Motor neuron (in vitro differentiated cells): Measurements from ENCODE around the gene ORC1. TPM values are rescaled to one million over a fixed set of nuclear protein-coding genes. Genes with fewer than 3 reads are reported as not detected.

Source experiments
- ATAC-seq, 8 experiments: fragments of 200-7000 bp; cut with Tn5 transposase; replicated peaks in 6 of 8; 2 replicates each; pipeline ENCODE4 v1.8.0; 2021; ENCODE audit warnings: mild to moderate bottlenecking in 8 of 8, moderate library complexity in 8 of 8
- H3K27ac ChIP-seq, 2 donors: fragments of 250-450 bp; sonication (Bioruptor Pico); 2 replicates each; pipeline ENCODE4 v1.9.0; 2021; ENCODE audit warnings: antibody characterized with exemption in 2 of 2, mild to moderate bottlenecking in 2 of 2, moderate library complexity in 1 of 2
- H3K4me1 ChIP-seq, 2 donors: fragments of 250-450 bp; sonication (Bioruptor Pico); replicated peaks in 1 of 2; 2 replicates each; pipeline ENCODE4 v1.6.1; 2021; ENCODE audit warnings: antibody characterized with exemption in 2 of 2, mild to moderate bottlenecking in 2 of 2, moderate library complexity in 1 of 2
- H3K4me3 ChIP-seq, 5 donors: fragments of 250-450 bp; sonication (Bioruptor Pico); 2 replicates each; pipeline ENCODE4 v1.9.0; 2021; ENCODE audit warnings: antibody characterized with exemption in 5 of 5, mild to moderate bottlenecking in 5 of 5, moderate library complexity in 4 of 5
- WGBS, 10 experiments: fragments of 450-650 bp; shearing (Covaris generic); methylation state at CpG; one replicate each; pipeline ENCODE4 v1.0.0; 2022; 5-methylcytosine and 5-hydroxymethylcytosine counted together
- in situ Hi-C, 9 experiments: fragments of 400-800 bp; cut with MboI; loops; one replicate each; pipeline ENCODE4 v1.15.0; 2021; ENCODE audit warnings: low sequenced_read_pairs in 9 of 9, low pct_unique_long_range_greater_than_20kb in 2 of 9; ENCODE audit not compliant: unreplicated experiment in 9 of 9
- total RNA-seq, 8 experiments: library from RNA; unstranded; fragments of 300-600 nt; gene quantifications; 2 replicates each; pipeline versions ENCODE4 v1.2.3 to v1.2.4, GENCODE V29; 2022

ORC1 gene
- total RNA-seq, 8 experiments from 2014 or later, result 0.64 to 25.6 (median 1.6) TPM

GRCh38 chr1:52368383-52369172 lies 35.6 kb downstream of the ORC1 start:
- peak in 7 of 8 experiments; percentile 1 to 28 (median 15) for ATAC-seq

GRCh38 chr1:52367272-52367671 lies 37.0 kb downstream of the ORC1 start:
- H3K4me3 ChIP-seq, result no peak overlapping the region
- in situ Hi-C loops, result no loop called here
- H3K4me1 ChIP-seq, result peaks cover 13 to 16% of the 10 kb centered on the region in 2 donors
- no peak for ATAC-seq
- H3K27ac ChIP-seq, result no peak overlapping the region
- 40 to 100% (median 97%) methylated on average over 1 to 5 of the region's 5 CpGs; no CpG with 5 or more reads in 2 of the 10 experiments for WGBS, 10 experiments

More at GRCh38 chr1:52368383-52369172, 35.6 kb downstream of the ORC1 start:
- Histone ChIP-seq H3K4me1 (peaks cover 13 to 16% of the 10 kb centered on the region in 2 donors), H3K4me3 (peak overlapping the region; percentile 24 to 35 (median 33)), H3K27ac (peak overlapping the region; percentile 10 to 51)
- 0 to 40% (median 28%) methylated on average over 1 to 18 of the region's 51 CpGs for WGBS, 10 experiments
- in situ Hi-C loops, result no loop called here

GRCh38 chr1:52366517-52366827 lies 37.8 kb downstream of the ORC1 start:
- in situ Hi-C loops, result no loop called here
- no peak for ATAC-seq
- 0 to 60% (median 20%) methylated on average over 1 to 8 of the region's 8 CpGs; no CpG with 5 or more reads in 6 of the 10 experiments for WGBS, 10 experiments

GRCh38 chr1:52365746-52366516 lies 38.3 kb downstream of the ORC1 start, which contains the start of gene CC2D1B:
Gene CC2D1B (minus strand): TSS chr1:52366205. CDS start chr1:52364620, 1,585 bp downstream.
- Histone ChIP-seq H3K4me3 (peak within 1 kb of the TSS; percentile 75 to 98 (median 90)), H3K27ac (peak within 1 kb of the TSS; percentile 84 to 89), H3K4me1 (peaks cover 13 to 16% of the 10 kb centered on the region in 2 donors)
- 0 to 3% (median 1%) methylated on average over 4 to 12 of the region's 92 CpGs; no CpG with 5 or more reads in 6 of the 10 experiments for WGBS, 10 experiments
- peak; percentile 85 to 95 (median 92) for ATAC-seq
- in situ Hi-C loops, result no loop called here

More at GRCh38 chr1:52366517-52366827, 37.8 kb downstream of the ORC1 start:
- Histone ChIP-seq H3K27ac (peak overlapping the region; percentile 2 to 89), H3K4me3 (peak overlapping the region; percentile 75 to 98 (median 90)), H3K4me1 (peaks cover 13 to 16% of the 10 kb centered on the region in 2 donors)

GRCh38 chr1:52365071-52365745 lies 39.0 kb downstream of the ORC1 start:
- peak overlapping the region; percentile 84 to 89 for H3K27ac ChIP-seq
- WGBS, 10 experiments, result 0 to 83% (median 4%) methylated on average over 2 to 20 of the region's 22 CpGs; no CpG with 5 or more reads in 3 of the 10 experiments
- in situ Hi-C loops, result no loop called here

GRCh38 chr1:52364235-52364839 lies 39.9 kb downstream of the ORC1 start:
- 40 to 90% (median 84%) methylated on average over 1 to 5 of the region's 5 CpGs; no CpG with 5 or more reads in 4 of the 10 experiments for WGBS, 10 experiments
- in situ Hi-C loops, result no loop called here
- Histone ChIP-seq H3K27ac (peak overlapping the region; percentile 6 to 84), H3K4me1 (peaks cover 13 to 16% of the 10 kb centered on the region in 2 donors), H3K4me3 (peak overlapping the region in 3 of 5 donors; percentile 75 to 98 (median 93))
- ATAC-seq, result no peak

More at GRCh38 chr1:52365071-52365745, 39.0 kb downstream of the ORC1 start:
- ATAC-seq, result peak; percentile 6 to 35 (median 17)
- H3K4me1 ChIP-seq, result peaks cover 13 to 16% of the 10 kb centered on the region in 2 donors
- H3K4me3 ChIP-seq, result peak overlapping the region; percentile 75 to 98 (median 90)

- WGBS, 10 experiments, result 89 to 100% (median 96%) methylated on average over 3 to 5 of the region's 7 CpGs; no CpG with 5 or more reads in 5 of the 10 experiments
- no peak overlapping the region for H3K4me3 ChIP-seq
- ATAC-seq, result no peak
- no peak overlapping the region for H3K27ac ChIP-seq
- in situ Hi-C loops, result no loop called here
- peaks cover 6 to 9% of the 10 kb centered on the region in 2 donors for H3K4me1 ChIP-seq
Measured at GRCh38 chr1:52360595-52360968, 43.6 kb downstream of the ORC1 start.

- peaks cover 6% of the 10 kb centered on the region in 2 donors for H3K4me1 ChIP-seq
- WGBS, 10 experiments, result 88 to 100% (median 94%) methylated on average over 1 to 11 of the region's 24 CpGs; no CpG with 5 or more reads in 4 of the 10 experiments
- no peak overlapping the region for H3K27ac ChIP-seq
- in situ Hi-C loops, result no loop called here
- no peak for ATAC-seq
- no peak overlapping the region for H3K4me3 ChIP-seq
Measured at GRCh38 chr1:52359676-52360594, 44.3 kb downstream of the ORC1 start.

GRCh38 chr1:52358851-52359497 lies 45.2 kb downstream of the ORC1 start:
- Histone ChIP-seq H3K4me3 (no peak overlapping the region), H3K27ac (no peak overlapping the region), H3K4me1 (no peaks in the 10 kb centered on the region)
- ATAC-seq, result peak in 2 of 8 experiments; percentile 4 to 5
- in situ Hi-C loops, result no loop called here
- 92 to 100% (median 98%) methylated on average over 1 to 11 of the region's 18 CpGs; no CpG with 5 or more reads in 5 of the 10 experiments for WGBS, 10 experiments

GRCh38 chr1:52357397-52357796 lies 46.8 kb downstream of the ORC1 start:
- peak in 1 of 8 experiments; percentile 7 for ATAC-seq
- Histone ChIP-seq H3K27ac (no peak overlapping the region), H3K4me1 (no peaks in the 10 kb centered on the region), H3K4me3 (no peak overlapping the region)
- WGBS, 10 experiments, result 95 to 100% (median 99%) methylated on average over 3 to 6 of the region's 9 CpGs; no CpG with 5 or more reads in 6 of the 10 experiments
- in situ Hi-C loops, result no loop called here

GRCh38 chr1:52356818-52357355 lies 47.3 kb downstream of the ORC1 start:
- Histone ChIP-seq H3K4me1 (no peaks in the 10 kb centered on the region), H3K27ac (no peak overlapping the region), H3K4me3 (no peak overlapping the region)
- ATAC-seq, result no peak
- in situ Hi-C loops, result no loop called here
- WGBS, 10 experiments, result 80 to 100% (median 93%) methylated on average over 1 to 7 of the region's 8 CpGs; no CpG with 5 or more reads in 2 of the 10 experiments
